Left ventricle myocardium superior (tissue), 1 donor: Measurements from ENCODE around the gene RAB30. TPM values are rescaled to one million over a fixed set of nuclear protein-coding genes. Genes with fewer than 3 reads are reported as not detected.

ENCODE experiments used
- ATAC-seq: fragments of 200-7000 bp; cut with Tn5 transposase; one replicate; pipeline ENCODE4 v1.9.1; 2020; ENCODE audit warnings: mild to moderate bottlenecking, moderate library complexity
- DNase-seq: peaks from one replicate; pipeline ENCODE4 v3.0.0-alpha.2; 2020
- intact Hi-C: fragments of 100-400 bp; cut with micrococcal nuclease; formaldehyde crosslinking; loops from one replicate; pipeline ENCODE4 v1.11.0; 2022
- long read RNA-seq: library from polyadenylated mRNA; unstranded; transcript quantifications from one replicate; pipeline ENCODE4 v2.0.0, GENCODE V29; 2021
- total RNA-seq: library from RNA; stranded (reverse); fragmentation: NEBNext Ultra II Directional; extraction: Animal tissue kit (Norgen Biotek cat#: 25700); gene quantifications from one replicate; pipeline ENCODE4 v1.2.1, GENCODE V29; 2021
- donor health status: DM: no; HTN: yes; CAD: no; lungs with severe emphysema.

RAB30 gene
- total RNA-seq = 31.3 TPM
- long read RNA-seq, transcript RAB30-205 (5 exons, 792 nt) = major isoform, 7 of 18 reads
- long read RNA-seq, partial matches to known transcripts = 0 of 18 reads
- long read RNA-seq, other reads (novel, unspliced or antisense) = 8 of 18 reads

DNA sequence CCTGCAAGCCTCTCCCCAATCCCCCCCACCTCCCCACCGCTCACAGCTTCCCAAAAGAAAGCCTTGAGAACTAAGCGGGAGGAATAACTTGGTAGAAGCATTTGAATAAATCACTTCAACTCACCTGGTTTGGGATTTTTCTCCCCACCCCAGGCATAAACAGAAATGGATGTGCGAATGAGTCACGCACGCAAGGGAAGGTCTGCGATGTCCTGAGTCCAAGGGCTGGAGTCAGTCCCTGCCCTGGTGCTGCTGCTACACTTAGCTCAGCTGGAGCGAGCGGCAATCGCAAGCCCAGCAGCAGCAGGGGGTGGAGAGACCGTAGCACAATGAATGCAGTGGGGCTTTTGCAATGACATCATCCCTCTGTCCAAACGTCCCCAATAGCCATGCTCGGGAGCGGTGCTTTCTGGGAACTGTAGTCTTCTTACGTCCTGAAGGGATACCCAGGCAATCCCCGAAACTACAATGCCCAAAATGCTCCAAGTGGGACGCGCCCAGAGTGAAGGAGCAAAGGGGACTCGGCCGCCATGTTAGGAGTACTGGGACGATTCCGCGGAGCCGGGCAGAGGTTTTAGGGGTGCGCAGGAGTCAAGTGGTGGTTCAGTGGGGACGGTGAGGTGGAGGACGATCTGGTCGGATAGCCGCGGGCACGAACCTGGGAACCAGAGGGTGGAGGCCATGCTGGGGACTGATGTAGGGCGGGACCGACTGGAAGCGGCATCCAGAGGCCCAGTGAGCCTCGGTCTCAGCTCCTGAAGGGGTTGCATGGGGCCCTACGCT, at the start of gene RAB30:
TSS of gene RAB30 (minus strand) at position 331 of the 783 bp plus-strand sequence. CDS start 74,581 bp downstream, outside the sequence.
- ATAC-seq (peak; percentile 97), DNase-seq (peak; percentile 94)
- intact Hi-C loops = loop anchor here (10.0 kb wide), 1 partner anchor 57 kb away; no protein-coding TSS in a partner anchor

DNA sequence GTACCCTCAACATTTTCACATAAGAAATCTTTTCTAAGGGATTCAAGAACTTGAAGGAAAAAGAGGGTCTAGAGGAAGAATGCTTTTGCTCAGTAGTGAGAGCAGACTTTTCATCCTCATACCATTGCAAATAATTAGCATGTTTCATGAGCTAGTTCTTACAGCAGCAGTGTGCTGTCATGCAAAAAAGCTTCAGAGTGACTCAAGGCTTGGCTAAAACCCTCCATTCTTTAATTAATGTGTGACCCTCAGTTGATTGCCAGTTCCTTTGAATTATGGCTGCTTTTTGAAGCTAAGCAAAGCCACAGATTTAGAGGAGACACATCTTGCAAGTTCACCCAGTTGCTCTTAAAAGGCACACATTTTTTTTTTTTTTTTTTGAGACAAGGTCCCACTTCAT, 48.6 kb upstream of the RAB30 start:
- intact Hi-C loops = no loop called here
- DNase-seq (no peak), ATAC-seq (no peak)

DNA sequence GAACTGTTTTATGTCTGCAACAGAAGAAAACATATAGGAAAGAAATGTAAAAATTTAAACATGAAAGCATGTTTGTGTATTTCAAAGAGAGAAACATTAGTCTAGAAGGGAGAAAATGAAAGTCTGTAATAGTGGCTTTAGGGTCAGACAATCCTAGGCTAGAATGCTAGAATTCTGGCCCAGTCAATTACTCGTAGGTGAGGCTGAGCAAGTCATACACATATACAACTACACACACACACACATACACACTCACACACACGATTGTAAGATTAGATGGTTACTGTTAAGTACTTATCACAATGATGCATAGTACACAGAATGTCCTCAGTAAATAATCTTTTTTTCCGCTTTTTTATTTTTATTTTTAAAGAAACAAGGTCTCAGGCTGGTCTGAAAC, 47.5 kb upstream of the RAB30 start:
- ATAC-seq = no peak
- intact Hi-C loops = no loop called here
- DNase-seq = no peak

GRCh38 chr11:83118814-83119213, 47.1 kb upstream of the RAB30 start:
- intact Hi-C loops = no loop called here
- DNase-seq (no peak), ATAC-seq (no peak)

- intact Hi-C loops = no loop called here
- no peak for ATAC-seq
- DNase-seq = no peak
These were observed 44.4 kb upstream of the RAB30 start for GRCh38 chr11:83116015-83116641.

DNA sequence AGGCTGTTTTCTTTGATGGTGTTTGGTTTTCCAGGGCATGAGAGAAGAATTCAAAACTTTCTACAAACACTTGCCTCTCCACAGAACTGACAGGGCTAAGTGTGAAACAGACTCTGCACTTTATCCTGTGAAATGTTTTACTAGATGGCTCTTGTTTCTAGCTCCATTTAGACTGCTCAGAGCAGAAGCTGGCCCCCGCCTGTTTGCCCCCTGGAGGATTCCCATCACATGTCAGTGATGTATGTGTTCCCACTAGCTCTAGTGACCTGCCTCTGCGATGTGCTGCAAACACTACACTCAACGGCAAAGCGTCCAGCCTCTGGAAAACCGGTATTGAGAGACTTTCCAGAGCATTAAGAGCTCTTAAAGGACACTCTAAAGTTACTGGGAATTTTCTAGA, 43.9 kb upstream of the RAB30 start:
- intact Hi-C loops = no loop called here
- no peak for DNase-seq
- no peak for ATAC-seq

DNA sequence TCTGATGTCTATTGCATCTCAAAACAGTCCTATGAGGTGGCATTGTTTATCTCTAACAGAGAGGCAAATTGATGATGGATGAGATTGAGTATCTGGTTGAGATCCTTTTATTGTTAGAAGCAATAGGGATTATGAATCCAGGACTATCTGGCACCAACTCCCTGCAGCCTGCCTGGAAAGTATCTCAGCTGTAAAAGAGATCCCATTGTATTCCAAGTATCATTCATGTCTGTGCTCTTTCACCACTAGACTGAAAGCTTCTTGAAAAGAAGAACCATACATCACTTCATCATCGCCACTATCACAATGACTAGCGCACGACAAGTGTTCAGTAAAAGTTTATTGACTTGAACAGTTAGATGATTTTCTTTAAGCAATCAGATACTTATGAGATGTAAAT, 43.3 kb upstream of the RAB30 start:
- DNase-seq = no peak
- ATAC-seq = no peak
- intact Hi-C loops = no loop called here

- intact Hi-C loops = no loop called here
- DNase-seq (no peak), ATAC-seq (no peak)
These were observed 41.2 kb upstream of the RAB30 start for GRCh38 chr11:83112886-83113285.

- DNase-seq (no peak), ATAC-seq (no peak)
- intact Hi-C loops = no loop called here
These were observed 33.5 kb upstream of the RAB30 start for GRCh38 chr11:83105168-83105567.

GRCh38 chr11:83102834-83103233, 31.1 kb upstream of the RAB30 start:
- ATAC-seq (no peak), DNase-seq (no peak)
- intact Hi-C loops = no loop called here

DNA sequence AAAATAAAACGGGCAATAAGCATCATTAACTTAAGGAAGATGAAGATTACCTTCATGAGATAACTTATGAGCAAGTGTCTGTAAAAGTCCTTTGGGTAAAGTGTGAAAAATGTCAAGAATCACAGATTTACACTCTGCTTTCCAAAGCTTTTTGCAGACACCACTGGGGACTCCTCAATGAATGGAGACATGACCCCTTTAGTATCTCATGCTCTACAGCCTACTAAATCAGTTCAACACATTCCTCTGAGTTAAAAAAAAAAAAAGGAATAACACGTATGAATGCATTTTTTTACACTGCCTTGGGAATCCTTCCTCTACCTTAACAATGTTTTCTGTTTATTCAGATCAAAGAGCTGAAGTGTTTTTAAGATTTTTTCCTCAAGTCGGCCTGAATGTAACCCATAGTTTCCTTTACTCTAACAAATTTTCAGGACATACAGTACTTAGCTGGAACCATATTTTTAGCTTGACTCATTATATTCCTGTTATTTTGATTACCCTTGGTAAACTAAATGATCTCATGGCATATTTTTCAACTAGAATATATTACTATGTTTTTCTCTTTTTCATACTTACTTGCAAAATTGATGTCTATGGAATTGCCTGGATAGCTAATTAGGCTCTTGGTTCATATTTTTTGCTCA, 25.9 kb upstream of the RAB30 start:
- ATAC-seq = no peak
- DNase-seq = no peak
- intact Hi-C loops = no loop called here

- ATAC-seq = no peak
- intact Hi-C loops = no loop called here
- no peak for DNase-seq
These were observed 21.9 kb upstream of the RAB30 start for GRCh38 chr11:83093634-83094033.

DNA sequence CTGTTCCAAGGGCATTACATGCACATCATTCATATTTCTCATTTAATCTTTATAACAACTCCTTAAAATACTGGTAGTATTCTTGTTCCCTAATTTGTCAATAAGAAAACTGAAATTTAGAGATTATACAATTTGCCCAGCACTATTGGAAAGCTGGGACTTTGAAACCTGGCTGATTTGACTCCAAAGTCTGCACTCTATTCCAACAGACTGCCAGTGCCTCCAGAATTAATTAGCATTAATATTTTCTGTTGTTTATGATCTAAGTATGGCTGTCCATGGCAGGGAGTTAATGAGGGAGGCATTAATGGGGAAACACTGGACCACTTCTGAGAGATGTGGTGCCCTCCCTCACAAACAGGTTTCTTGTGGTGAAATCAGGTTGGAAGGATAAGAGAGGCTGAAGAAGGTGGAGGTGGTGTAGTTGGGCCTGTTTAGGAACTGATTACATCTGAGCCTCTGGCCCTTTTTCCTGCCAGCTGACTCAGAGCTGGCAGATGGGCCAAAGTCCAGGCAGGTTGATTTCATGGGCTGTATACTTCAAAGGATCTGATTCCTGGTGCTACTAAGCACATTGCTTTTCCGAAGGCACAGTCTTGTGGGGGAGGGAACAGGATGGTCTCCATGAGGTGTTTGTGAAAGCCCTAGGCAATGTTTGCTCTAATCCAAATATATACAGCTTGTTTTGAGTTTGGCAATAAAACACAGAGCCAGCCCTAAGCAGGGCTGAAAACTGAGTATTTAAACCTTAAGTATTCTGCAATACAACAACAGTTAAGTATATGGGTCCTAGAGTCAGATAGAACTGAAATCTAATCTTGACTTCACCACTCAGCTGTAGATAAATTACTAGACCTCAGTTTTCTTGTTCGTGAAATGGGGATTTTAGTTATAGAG, 21.0 kb upstream of the RAB30 start:
- DNase-seq (no peak), ATAC-seq (no peak)
- intact Hi-C loops = no loop called here

GRCh38 chr11:83088965-83089364, 17.3 kb upstream of the RAB30 start:
- ATAC-seq = no peak
- intact Hi-C loops = no loop called here
- no peak for DNase-seq

GRCh38 chr11:83087035-83087434, 15.3 kb upstream of the RAB30 start:
- peak; percentile 27 for ATAC-seq
- no peak for DNase-seq
- intact Hi-C loops = no loop called here

- no peak for ATAC-seq
- intact Hi-C loops = loop anchor here (10.0 kb wide), 1 partner anchor 65 kb away; no protein-coding TSS in a partner anchor
- DNase-seq = no peak
These were observed 8.1 kb upstream of the RAB30 start for GRCh38 chr11:83079820-83080219.

- intact Hi-C loops = loop anchor here (10.0 kb wide), 1 partner anchor 63 kb away; no protein-coding TSS in a partner anchor
- no peak for ATAC-seq
- DNase-seq = no peak
These were observed 6.6 kb upstream of the RAB30 start for GRCh38 chr11:83078269-83078668.

- intact Hi-C loops = loop anchor here (10.0 kb wide), 1 partner anchor 59 kb away; no protein-coding TSS in a partner anchor
- no peak for DNase-seq
- ATAC-seq = no peak
These were observed 2.2 kb upstream of the RAB30 start for GRCh38 chr11:83073884-83074283.

GRCh38 chr11:83073258-83073657, 1.6 kb upstream of the RAB30 start:
- DNase-seq (no peak), ATAC-seq (no peak)
- intact Hi-C loops = loop anchor here (10.0 kb wide), 1 partner anchor 58 kb away; no protein-coding TSS in a partner anchor
